ENCODE data around the gene PTPRD. TPM values are rescaled to one million over a fixed set of nuclear protein-coding genes. Genes with fewer than 3 reads are reported as not detected.

Gene PTPRD
- total RNA-seq, 3 donors from 2014 or later = 2.9 to 5.4 (median 3.6) TPM

GRCh38 chr9:9919174-9919775 lies 693.5 kb downstream of the PTPRD start:
- TF ChIP-seq POLR2AphosphoS5 (IDR thresholded peaks at IDR 0.05) = no peak
- no peak for TF ChIP-seq CTCF (IDR thresholded peaks at IDR 0.05)
- no peak for TF ChIP-seq POLR2A (IDR thresholded peaks at IDR 0.05)

DNA sequence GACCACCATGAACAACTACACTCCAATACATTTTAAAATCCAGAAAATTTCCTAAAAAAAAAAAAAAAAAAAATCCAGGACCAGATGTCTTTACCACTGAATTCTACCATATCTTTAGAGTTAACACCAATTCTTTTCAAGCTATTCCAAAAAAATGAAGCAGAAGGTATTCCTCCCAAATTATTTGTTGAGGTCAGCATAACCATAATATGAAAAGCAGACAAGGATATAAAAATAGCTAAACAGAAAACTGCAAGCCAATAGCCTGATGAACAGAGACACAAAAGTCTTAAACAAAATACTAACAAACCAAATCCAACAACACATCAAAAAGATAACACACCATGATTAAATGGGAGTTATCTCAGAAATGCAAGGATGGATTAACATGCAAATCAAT lies 695.4 kb downstream of the PTPRD start:
- Histone ChIP-seq H3K27ac (no peak overlapping the region), H3K27me3 (no peaks in the 10 kb centered on the region), H3K4me1 (no peaks in the 10 kb centered on the region), H3K36me3 (no peaks in the 10 kb centered on the region), H3K4me3 (no peak overlapping the region), H3K9me3 (peaks cover 0 to 13% of the 10 kb centered on the region in 2 donors)
- DNase-seq (ENCODE audit: low spot score in 2 of 2) = no peak
- TF ChIP-seq POLR2AphosphoS5 (IDR thresholded peaks at IDR 0.05) (no peak), CTCF (IDR thresholded peaks at IDR 0.05) (no peak), POLR2A (IDR thresholded peaks at IDR 0.05) (no peak)
- intact Hi-C loops (cut with DNase I; ENCODE audit: low total_unique reads) = no loop called here

More at GRCh38 chr9:9919174-9919775, 693.5 kb downstream of the PTPRD start:
- Histone ChIP-seq H3K36me3 (no peaks in the 10 kb centered on the region), H3K4me3 (no peak overlapping the region), H3K9me3 (peaks cover 0 to 13% of the 10 kb centered on the region in 2 donors), H3K4me1 (no peaks in the 10 kb centered on the region), H3K27ac (no peak overlapping the region), H3K27me3 (no peaks in the 10 kb centered on the region)
- intact Hi-C loops (cut with DNase I; ENCODE audit: low total_unique reads) = no loop called here
- no peak for DNase-seq (ENCODE audit: low spot score in 2 of 2)

- H3K36me3 ChIP-seq = no peaks in the 10 kb centered on the region
- intact Hi-C loops (cut with DNase I; ENCODE audit: low total_unique reads) = no loop called here
- TF ChIP-seq CTCF (IDR thresholded peaks at IDR 0.05) (no peak), POLR2A (IDR thresholded peaks at IDR 0.05) (no peak), POLR2AphosphoS5 (IDR thresholded peaks at IDR 0.05) (no peak)
- H3K4me1 ChIP-seq = no peaks in the 10 kb centered on the region
- no peak for DNase-seq (ENCODE audit: low spot score in 2 of 2)
- H3K27me3 ChIP-seq = no peaks in the 10 kb centered on the region
- no peak overlapping the region for H3K4me3 ChIP-seq
- H3K9me3 ChIP-seq = peaks cover 0 to 13% of the 10 kb centered on the region in 2 donors
- H3K27ac ChIP-seq = no peak overlapping the region
These were observed 698.6 kb downstream of the PTPRD start for GRCh38 chr9:9914174-9914573.

- H3K27me3 ChIP-seq = no peaks in the 10 kb centered on the region
- H3K9me3 ChIP-seq = peaks cover 0 to 13% of the 10 kb centered on the region in 2 donors
- intact Hi-C loops (cut with DNase I; ENCODE audit: low total_unique reads) = no loop called here
- DNase-seq (ENCODE audit: low spot score in 2 of 2) = no peak
- H3K27ac ChIP-seq = no peak overlapping the region
- no peak overlapping the region for H3K4me3 ChIP-seq
- no peaks in the 10 kb centered on the region for H3K36me3 ChIP-seq
- TF ChIP-seq POLR2AphosphoS5 (IDR thresholded peaks at IDR 0.05) (no peak), POLR2A (IDR thresholded peaks at IDR 0.05) (no peak), CTCF (IDR thresholded peaks at IDR 0.05) (no peak)
- H3K4me1 ChIP-seq = no peaks in the 10 kb centered on the region
These were observed 699.4 kb downstream of the PTPRD start for GRCh38 chr9:9913276-9913832.

GRCh38 chr9:9912459-9912858 lies 700.3 kb downstream of the PTPRD start:
- no peak for TF ChIP-seq POLR2AphosphoS5 (IDR thresholded peaks at IDR 0.05)
- TF ChIP-seq POLR2A (IDR thresholded peaks at IDR 0.05) = no peak
- no peak for TF ChIP-seq CTCF (IDR thresholded peaks at IDR 0.05)
- Histone ChIP-seq H3K27me3 (no peaks in the 10 kb centered on the region), H3K9me3 (peaks cover 0 to 13% of the 10 kb centered on the region in 2 donors), H3K36me3 (no peaks in the 10 kb centered on the region), H3K4me1 (no peaks in the 10 kb centered on the region), H3K27ac (no peak overlapping the region), H3K4me3 (no peak overlapping the region)
- no peak for DNase-seq (ENCODE audit: low spot score in 2 of 2)
- intact Hi-C loops (cut with DNase I; ENCODE audit: low total_unique reads) = no loop called here
